Activated naive CD4-positive, alpha-beta T cell treated with anti-CD3 and anti-CD28 coated beads, Interleukin-2, amount 10 ng/mL, durations not matched to agents 7 days and 5 days (primary cell): ENCODE results near the gene HIKESHI.
A peak's percentile ranks its signal among the peaks of the same experiment; 100 is the strongest.
"Not testable (repeated sequence)": the region's sequence is repeated elsewhere in the genome, so short reads cannot be mapped to it uniquely, and the experiment has no call there.

ENCODE experiments used
- CTCF ChIA-PET: fragments of 350-600 bp; sonication (Branson Sonifier 250); formaldehyde crosslinking; loops from one replicate; lab custom pipeline; 2021; ENCODE audit warnings: antibody characterized with exemption; lab: Charles Lee
- DNase-seq: peaks from one replicate; pipeline ENCODE4 v3.0.0-alpha.2; 2020
- H3K27ac Mint-ChIP-seq: one replicate; pipeline ENCODE4 v1.8.0; 2021; ENCODE audit warnings: mild to moderate bottlenecking, moderate library complexity, mixed read lengths
- H3K27me3 Mint-ChIP-seq: one replicate; pipeline ENCODE4 v1.8.0; 2021; ENCODE audit warnings: mild to moderate bottlenecking, mixed read lengths
- H3K36me3 Mint-ChIP-seq: one replicate; pipeline ENCODE4 v1.8.0; 2021; ENCODE audit warnings: mixed read lengths
- H3K4me1 Mint-ChIP-seq: one replicate; pipeline ENCODE4 v1.8.0; 2021; ENCODE audit warnings: mixed read lengths
- H3K4me3 Mint-ChIP-seq: one replicate; pipeline ENCODE4 v1.8.0; 2021; ENCODE audit warnings: mild to moderate bottlenecking, moderate library complexity, mixed read lengths
- H3K9me3 Mint-ChIP-seq: one replicate; pipeline ENCODE4 v1.8.0; 2021; ENCODE audit warnings: mixed read lengths

The HIKESHI gene

DNA sequence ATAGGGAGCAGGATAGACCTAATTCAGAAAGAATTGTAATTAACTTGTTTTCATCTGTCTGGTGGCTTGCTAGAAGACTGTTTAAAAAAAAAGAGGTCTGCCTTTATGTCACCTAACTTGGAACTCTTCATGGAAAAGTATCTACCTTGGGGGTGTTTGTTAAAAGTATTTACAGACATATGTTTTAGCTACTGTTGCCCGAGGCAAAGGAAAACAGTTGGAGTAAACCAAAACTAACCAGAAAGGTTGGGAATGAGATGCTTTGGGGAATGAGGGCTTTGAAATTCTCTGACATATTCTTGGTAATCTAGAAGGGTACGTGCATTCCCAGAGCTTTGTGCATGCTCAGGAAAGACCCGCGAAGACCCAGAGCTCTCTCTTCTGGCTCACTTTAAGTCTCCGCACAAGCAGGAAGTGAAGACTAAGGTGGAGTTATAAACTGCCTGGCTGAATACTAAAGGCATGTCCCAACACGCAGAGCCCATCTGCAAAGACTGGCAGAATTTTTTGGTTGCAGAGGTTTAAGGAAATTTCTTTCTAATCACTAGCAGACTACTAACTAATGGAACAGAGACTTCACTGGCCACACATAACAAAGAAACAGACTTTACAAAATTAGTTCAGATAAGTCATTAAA is 33.2 kb downstream of the HIKESHI start:
- Mint-ChIP-seq H3K27me3 (no peaks in the 10 kb centered on the region), H3K36me3 (peaks cover 62% of the 10 kb centered on the region), H3K4me1 (peaks cover 7% of the 10 kb centered on the region), H3K9me3 (peaks cover 5% of the 10 kb centered on the region), H3K27ac (peak overlapping the region; percentile 4), H3K4me3 (no peak overlapping the region)
- no peak for DNase-seq
- CTCF ChIA-PET: no interaction called here

DNA sequence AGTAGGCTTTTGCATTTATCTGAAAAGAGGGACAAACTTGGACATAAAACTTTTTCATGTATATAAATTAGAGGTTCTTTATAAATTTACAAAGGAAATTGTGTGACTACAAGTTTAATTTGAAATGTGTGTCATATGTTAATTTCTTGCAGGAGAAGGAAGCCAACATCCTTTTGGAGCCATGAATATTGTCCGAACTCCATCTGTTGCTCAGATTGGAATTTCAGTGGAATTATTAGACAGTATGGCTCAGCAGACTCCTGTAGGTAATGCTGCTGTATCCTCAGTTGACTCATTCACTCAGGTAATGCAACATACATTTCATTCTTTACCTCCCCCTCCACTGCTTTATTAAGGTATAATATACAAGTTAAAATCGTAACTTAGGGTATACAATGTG is 35.2 kb downstream of the HIKESHI start:
- Mint-ChIP-seq H3K9me3 (peaks cover 5% of the 10 kb centered on the region), H3K4me3 (no peak overlapping the region), H3K27ac (no peak overlapping the region), H3K27me3 (no peaks in the 10 kb centered on the region), H3K4me1 (peaks cover 7% of the 10 kb centered on the region), H3K36me3 (peaks cover 65% of the 10 kb centered on the region)
- CTCF ChIA-PET: no interaction called here
- DNase-seq: no peak

DNA sequence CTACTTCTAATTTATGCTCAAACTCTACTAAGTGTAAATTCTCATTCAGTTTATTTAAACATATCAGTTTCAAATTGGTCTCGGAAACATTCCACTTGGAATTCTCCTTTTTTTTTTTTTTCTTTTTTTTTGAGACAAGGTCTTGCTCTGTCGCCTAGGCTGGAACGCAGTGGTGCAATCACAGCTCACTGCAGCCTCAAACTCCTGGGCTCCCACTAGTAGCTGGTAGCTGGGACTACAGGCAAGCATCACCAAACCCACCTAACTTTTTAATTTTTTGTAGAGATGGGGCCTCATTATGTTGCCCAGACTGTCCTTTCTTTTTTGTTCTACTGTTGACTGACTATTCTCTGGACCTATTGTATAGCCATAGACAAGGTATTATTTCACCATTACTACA is 39.3 kb downstream of the HIKESHI start:
- Mint-ChIP-seq H3K36me3 (peaks cover 39% of the 10 kb centered on the region), H3K9me3 (peaks cover 5% of the 10 kb centered on the region), H3K27me3 (no peaks in the 10 kb centered on the region), H3K4me3 (no peak overlapping the region), H3K4me1 (no peaks in the 10 kb centered on the region), H3K27ac (no peak overlapping the region)
- CTCF ChIA-PET: no interaction called here
- DNase-seq: no peak

DNA sequence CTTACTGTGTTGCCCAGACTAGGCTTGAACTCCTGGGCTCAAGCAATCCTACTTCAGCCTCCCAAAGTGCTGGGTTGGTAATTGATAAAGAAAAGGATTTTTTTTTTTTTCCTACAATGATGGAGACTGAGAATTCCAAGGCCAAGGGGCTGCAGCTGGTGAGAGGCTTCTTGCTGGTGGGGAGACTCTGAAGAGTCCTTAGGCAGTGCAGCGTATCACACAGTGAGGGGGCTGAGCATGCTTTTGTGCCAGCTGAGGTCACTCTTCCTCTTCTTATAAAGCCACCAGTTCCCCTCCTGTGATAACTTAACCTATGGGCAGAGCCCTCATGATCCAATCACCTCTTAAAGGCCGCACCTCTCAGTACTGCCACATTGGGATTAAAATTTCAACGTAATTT is 44.5 kb downstream of the HIKESHI start:
- Mint-ChIP-seq H3K27ac (no peak overlapping the region), H3K4me1 (no peaks in the 10 kb centered on the region), H3K36me3 (peaks cover 20% of the 10 kb centered on the region), H3K9me3 (no peaks in the 10 kb centered on the region), H3K27me3 (no peaks in the 10 kb centered on the region), H3K4me3 (no peak overlapping the region)
- DNase-seq: no peak
- CTCF ChIA-PET: no interaction called here

DNA sequence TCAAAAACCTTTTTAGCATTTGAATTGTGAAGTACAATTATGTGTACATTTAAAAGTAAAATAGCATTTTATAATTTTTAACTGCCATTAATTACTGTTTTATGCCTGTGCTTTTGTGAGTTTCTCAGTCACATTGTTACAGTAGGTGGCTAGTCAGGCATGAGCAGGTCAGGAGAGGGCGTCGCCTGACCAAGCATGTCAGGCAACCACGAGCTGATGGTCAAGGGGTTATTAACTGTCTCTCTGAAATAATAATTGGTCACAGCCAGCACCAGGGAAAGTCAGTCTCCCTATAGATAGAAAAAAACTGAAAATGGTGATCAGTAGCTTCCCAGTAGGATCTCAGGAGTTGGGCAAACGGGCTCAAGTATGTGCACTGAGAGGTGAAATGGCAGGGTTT is 53.2 kb downstream of the HIKESHI start:
- CTCF ChIA-PET: no interaction called here
- Mint-ChIP-seq H3K27ac (no peak overlapping the region), H3K27me3 (no peaks in the 10 kb centered on the region), H3K9me3 (no peaks in the 10 kb centered on the region), H3K4me1 (no peaks in the 10 kb centered on the region), H3K36me3 (no peaks in the 10 kb centered on the region), H3K4me3 (no peak overlapping the region)
- DNase-seq: no peak

DNA sequence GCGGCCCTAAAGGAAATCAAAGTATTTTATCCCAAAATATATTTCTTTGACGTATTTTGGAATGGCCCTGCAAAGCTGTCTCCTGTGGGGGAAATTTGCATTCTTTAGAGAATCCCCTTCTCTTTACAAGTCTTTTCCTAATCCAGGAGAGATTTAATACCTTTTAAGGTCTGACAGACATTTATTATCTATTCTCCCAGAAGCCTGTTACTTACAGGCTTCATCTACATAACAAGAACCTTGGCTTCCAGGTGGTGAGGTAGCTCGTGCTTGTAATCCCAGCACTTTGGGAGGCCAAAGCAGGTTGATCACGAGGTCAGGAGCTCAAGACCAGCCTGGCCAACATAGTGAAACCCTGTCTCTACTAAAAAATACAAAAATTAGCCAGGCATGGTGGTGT is 55.4 kb downstream of the HIKESHI start:
- H3K27me3 Mint-ChIP-seq, H3K4me3 Mint-ChIP-seq, H3K36me3 Mint-ChIP-seq, CTCF ChIA-PET, H3K9me3 Mint-ChIP-seq, H3K27ac Mint-ChIP-seq, DNase-seq, H3K4me1 Mint-ChIP-seq: not testable (repeated sequence)

DNA sequence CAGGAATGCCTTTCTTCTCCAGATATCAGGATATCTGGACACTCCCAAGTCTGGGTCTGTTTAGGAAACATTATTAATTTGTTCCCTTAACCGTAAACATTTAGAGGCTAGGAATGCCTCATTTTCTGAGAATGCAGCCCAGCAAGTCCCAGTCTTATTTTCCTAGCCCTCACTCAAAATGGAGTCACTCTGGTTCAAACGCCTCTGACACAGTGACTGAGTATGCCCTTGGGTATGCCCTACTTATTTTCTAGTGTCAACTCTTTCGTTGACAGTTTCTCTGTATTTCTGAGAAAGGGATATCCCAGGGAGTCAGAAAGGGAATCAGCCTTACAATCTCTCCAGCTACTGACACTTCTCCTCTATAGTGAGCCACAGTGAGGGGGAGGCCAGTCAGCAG is 56.7 kb downstream of the HIKESHI start:
- CTCF ChIA-PET: no interaction called here
- H3K9me3 Mint-ChIP-seq: no peaks in the 10 kb centered on the region
- no peaks in the 10 kb centered on the region for H3K36me3 Mint-ChIP-seq
- no peak overlapping the region for H3K27ac Mint-ChIP-seq
- no peaks in the 10 kb centered on the region for H3K4me1 Mint-ChIP-seq
- no peak overlapping the region for H3K4me3 Mint-ChIP-seq
- no peak for DNase-seq
- H3K27me3 Mint-ChIP-seq: no peaks in the 10 kb centered on the region

DNA sequence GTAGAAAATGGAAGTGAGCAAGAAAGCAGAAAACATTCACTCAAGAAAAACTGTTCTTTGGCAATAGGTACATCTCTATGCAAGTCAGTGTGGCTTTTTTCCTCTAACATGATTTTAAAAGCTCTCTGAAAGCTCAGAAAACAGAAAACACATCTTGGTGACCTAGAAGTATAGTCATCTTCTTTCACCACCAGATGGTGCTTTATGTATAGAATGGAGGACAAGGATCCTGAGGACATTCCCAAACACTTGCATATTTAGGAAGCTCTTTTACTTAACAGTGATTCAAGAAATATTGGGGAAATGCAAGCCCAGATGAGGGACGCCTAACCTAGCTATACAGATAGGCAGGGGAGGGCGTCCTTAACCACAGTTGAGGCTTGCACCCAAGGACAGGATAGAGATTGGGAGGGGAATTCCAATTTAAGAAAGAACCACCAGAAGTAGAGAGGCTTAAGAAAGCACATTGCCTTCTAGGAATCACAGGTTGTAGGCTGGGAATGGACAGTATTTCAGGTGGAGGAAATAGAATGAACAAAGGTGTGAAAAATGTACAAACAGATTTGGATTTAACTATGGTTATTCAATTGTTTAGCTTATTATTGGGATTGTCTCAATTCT is 58.8 kb downstream of the HIKESHI start:
- no peaks in the 10 kb centered on the region for H3K36me3 Mint-ChIP-seq
- no peaks in the 10 kb centered on the region for H3K27me3 Mint-ChIP-seq
- no peak overlapping the region for H3K27ac Mint-ChIP-seq
- H3K4me1 Mint-ChIP-seq: no peaks in the 10 kb centered on the region
- DNase-seq: no peak
- CTCF ChIA-PET: no interaction called here
- no peaks in the 10 kb centered on the region for H3K9me3 Mint-ChIP-seq
- no peak overlapping the region for H3K4me3 Mint-ChIP-seq

DNA sequence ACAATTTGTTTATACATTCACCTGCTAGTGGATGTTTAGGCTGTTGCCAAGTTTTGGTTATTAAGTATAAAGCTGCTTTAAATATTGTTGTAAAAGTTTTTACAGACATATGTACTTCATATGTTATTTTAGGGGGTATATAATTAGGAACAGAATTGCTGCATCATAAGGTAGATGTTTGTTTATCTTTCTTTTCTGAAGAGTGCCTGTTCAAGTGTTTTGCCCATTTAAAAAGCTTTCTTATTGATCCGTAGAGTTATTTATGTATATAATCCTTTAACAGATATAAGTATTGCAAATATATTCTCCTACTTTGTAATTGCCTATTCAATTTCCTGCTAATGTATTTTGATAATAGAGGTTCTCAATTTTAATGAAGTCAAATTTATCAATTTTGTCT is 61.4 kb downstream of the HIKESHI start:
- CTCF ChIA-PET: no interaction called here
- Mint-ChIP-seq H3K36me3 (no peaks in the 10 kb centered on the region), H3K27ac (no peak overlapping the region), H3K9me3 (no peaks in the 10 kb centered on the region), H3K4me3 (no peak overlapping the region), H3K27me3 (no peaks in the 10 kb centered on the region), H3K4me1 (no peaks in the 10 kb centered on the region)
- DNase-seq: no peak

DNA sequence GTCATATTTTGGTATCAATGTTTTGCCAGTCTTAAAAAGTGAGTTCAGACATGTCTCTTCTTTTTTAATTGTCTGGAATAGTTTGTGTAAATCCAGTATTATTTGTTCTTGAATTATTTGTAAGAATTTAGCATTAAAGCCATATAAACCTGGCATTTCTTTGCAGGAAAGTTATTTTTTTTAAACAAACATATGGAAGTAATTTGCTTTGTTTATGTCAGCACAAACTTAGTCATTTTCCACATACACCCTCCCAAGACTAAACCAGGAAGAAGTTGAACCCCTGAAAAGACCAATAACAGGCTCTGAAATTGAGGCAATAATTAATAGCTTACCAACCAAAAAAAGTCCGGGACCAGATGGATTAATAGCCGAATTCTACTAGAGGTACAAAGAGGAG is 63.5 kb downstream of the HIKESHI start:
- Mint-ChIP-seq H3K4me1 (no peaks in the 10 kb centered on the region), H3K27ac (no peak overlapping the region), H3K36me3 (no peaks in the 10 kb centered on the region), H3K4me3 (no peak overlapping the region), H3K27me3 (no peaks in the 10 kb centered on the region), H3K9me3 (no peaks in the 10 kb centered on the region)
- CTCF ChIA-PET: no interaction called here
- DNase-seq: no peak

DNA sequence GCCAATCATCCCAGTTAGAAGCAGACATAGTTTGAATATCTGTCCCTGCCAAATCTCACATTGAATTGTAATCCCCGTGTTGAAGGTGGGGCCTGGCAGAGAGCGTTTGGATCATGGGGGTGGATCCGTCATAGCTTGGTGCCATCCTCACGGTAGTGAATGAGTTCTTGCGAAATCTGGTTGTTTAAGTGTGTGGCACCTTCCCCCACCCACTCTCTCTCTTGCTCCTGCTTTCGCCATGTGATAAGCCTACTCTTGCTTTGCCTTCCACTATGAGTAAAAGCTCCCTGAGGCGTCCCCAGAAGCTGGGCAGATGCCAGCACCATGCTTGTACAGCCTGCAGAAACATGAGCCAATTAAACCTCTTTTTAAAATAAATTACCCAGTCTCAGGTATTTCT is 67.6 kb downstream of the HIKESHI start:
- Mint-ChIP-seq H3K27ac (no peak overlapping the region), H3K27me3 (peaks cover 6% of the 10 kb centered on the region), H3K4me3 (no peak overlapping the region), H3K9me3 (no peaks in the 10 kb centered on the region), H3K36me3 (no peaks in the 10 kb centered on the region), H3K4me1 (no peaks in the 10 kb centered on the region)
- CTCF ChIA-PET: no interaction called here
- no peak for DNase-seq

DNA sequence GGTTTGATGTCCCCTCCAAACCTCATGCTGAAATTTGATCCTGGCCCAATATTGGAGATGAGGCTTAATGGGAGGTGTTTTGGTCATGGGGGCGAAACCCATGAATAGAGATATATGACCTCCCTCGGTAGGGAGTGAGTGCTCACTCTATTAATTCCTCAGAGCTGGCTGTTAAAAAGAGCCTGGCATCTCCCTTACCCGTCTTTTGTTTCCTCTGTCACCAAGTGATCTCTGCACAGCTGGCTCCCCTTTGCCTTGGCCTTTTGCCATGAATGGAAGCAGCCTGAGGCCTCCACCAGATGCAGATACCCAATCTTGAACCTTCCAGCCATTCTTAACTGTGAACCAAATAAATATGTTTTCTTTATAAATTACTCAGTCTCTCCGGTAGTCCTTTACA is 68.1 kb downstream of the HIKESHI start:
- Mint-ChIP-seq H3K9me3 (no peaks in the 10 kb centered on the region), H3K4me1 (no peaks in the 10 kb centered on the region), H3K27me3 (peaks cover 11% of the 10 kb centered on the region), H3K4me3 (no peak overlapping the region), H3K27ac (no peak overlapping the region), H3K36me3 (no peaks in the 10 kb centered on the region)
- CTCF ChIA-PET: no interaction called here
- DNase-seq: no peak

DNA sequence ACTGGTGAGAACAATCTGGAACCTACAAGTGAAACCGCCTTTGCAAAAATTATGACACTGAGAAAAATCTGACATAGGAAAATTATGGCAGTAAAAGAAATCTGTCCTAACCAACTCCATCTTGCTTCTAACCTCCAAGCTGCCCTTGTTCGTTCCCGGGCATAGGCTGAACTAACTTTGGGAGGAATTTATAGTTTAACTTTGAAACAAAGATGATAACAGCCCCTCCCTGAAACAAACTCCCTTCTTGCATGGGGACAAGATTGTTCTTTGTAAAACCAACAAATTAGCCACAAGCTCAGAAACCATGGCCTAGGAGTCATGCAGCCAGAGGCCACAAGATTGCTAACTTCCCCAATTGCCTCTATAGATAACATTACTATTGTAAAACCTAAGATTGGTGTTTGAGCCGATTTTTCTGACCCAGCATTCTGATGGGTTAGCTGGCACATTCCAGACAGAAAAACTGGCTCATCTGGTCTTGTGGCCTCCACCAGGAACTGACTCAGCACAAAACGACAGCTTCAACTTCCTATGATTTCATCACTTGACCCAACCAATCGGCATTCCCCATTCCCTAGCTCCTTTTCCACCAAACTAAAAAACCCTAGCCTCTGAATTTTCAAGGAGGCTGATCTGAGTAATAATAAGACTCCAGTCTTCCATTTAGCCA is 69.0 kb downstream of the HIKESHI start:
- no peaks in the 10 kb centered on the region for H3K4me1 Mint-ChIP-seq
- no peak overlapping the region for H3K4me3 Mint-ChIP-seq
- no peaks in the 10 kb centered on the region for H3K36me3 Mint-ChIP-seq
- no peak for DNase-seq
- peaks cover 12% of the 10 kb centered on the region for H3K27me3 Mint-ChIP-seq
- no peak overlapping the region for H3K27ac Mint-ChIP-seq
- no peaks in the 10 kb centered on the region for H3K9me3 Mint-ChIP-seq
- CTCF ChIA-PET: no interaction called here

DNA sequence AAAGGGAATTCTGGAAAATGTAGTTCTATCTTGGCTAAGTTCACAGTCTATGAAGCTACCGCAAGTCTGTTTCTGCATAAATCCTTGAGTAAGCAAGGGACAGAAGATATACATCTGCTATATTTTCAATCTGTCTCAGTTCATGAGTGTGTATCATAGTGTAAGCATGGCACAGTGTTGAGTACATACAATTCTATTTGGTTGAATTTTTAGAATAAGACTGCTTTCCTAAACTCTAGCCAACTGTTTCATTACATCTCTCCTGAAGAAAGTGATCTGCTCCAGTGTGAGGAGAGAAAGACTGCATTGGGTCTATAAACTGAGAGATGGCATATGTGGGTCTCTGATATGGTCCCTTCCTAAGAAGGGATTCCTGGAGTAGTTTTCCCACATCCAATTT is 70.0 kb downstream of the HIKESHI start:
- H3K36me3 Mint-ChIP-seq: no peaks in the 10 kb centered on the region
- no peak for DNase-seq
- no peaks in the 10 kb centered on the region for H3K9me3 Mint-ChIP-seq
- H3K27me3 Mint-ChIP-seq: peaks cover 12% of the 10 kb centered on the region
- CTCF ChIA-PET: no interaction called here
- no peaks in the 10 kb centered on the region for H3K4me1 Mint-ChIP-seq
- no peak overlapping the region for H3K4me3 Mint-ChIP-seq
- no peak overlapping the region for H3K27ac Mint-ChIP-seq

DNA sequence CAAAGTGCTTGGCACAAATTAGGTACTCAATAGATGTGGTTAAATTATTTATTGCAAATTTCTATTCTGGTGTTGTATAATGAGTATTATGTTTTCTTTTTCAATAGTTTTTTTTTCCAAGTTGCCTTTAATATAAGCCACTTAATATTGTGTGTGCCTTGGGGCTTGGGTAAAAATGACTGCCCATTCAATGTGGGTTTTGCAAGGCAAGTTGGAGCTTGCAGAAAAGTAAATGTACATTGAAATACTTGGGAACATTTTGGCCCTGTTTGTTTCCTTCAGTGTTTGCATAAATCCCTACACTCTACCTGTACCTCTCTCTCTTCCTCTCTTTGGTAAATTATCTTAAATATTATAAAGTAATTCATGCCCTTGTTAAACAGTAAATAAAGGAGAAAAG is 70.5 kb downstream of the HIKESHI start:
- H3K4me3 Mint-ChIP-seq: no peak overlapping the region
- no peaks in the 10 kb centered on the region for H3K9me3 Mint-ChIP-seq
- no peaks in the 10 kb centered on the region for H3K36me3 Mint-ChIP-seq
- no peak overlapping the region for H3K27ac Mint-ChIP-seq
- CTCF ChIA-PET: no interaction called here
- H3K27me3 Mint-ChIP-seq: peaks cover 12% of the 10 kb centered on the region
- DNase-seq: no peak
- H3K4me1 Mint-ChIP-seq: no peaks in the 10 kb centered on the region
